ENCODE measurements around the gene LRFN4.

GRCh38 chr11:66905631-66906030, 48.8 kb downstream of the LRFN4 start:
- TF ChIP-seq TAF1 (CRISPR knock-in tag; IDR thresholded peaks at IDR 0.05) (no peak), CTCF (CRISPR knock-in tag; IDR thresholded peaks at IDR 0.05) (no peak), ASH2L (IDR thresholded peaks at IDR 0.05; ENCODE audit: insufficient read length, low read depth, low read length) (no peak), POLR2AphosphoS5 (IDR thresholded peaks at IDR 0.05; ENCODE audit: low read depth, low read length) (no peak)
